ENCODE data around the gene BEND4.

The BEND4 gene

GRCh38 chr4:42144028-42144427 is 8.4 kb downstream of the BEND4 start:
- Histone ChIP-seq H3K27me3 (ENCODE audit: control insufficient read depth, insufficient read depth, low read length) (no peaks in the 10 kb centered on the region), H3K4me3 (ENCODE audit: low read length) (no peak overlapping the region), H3K4me1 (ENCODE audit: control insufficient read depth, insufficient read depth, low read length) (no peaks in the 10 kb centered on the region), H3K9ac (ENCODE audit: low read length) (no peak overlapping the region), H3K36me3 (ENCODE audit: control insufficient read depth, insufficient read depth, low read length) (no peaks in the 10 kb centered on the region), H3K27ac (ENCODE audit: low read depth, low read length) (no peak overlapping the region)

- Histone ChIP-seq H3K27ac (ENCODE audit: low read depth, low read length) (no peak overlapping the region), H3K4me3 (ENCODE audit: low read length) (no peak overlapping the region), H3K36me3 (ENCODE audit: control insufficient read depth, insufficient read depth, low read length) (no peaks in the 10 kb centered on the region), H3K27me3 (ENCODE audit: control insufficient read depth, insufficient read depth, low read length) (no peaks in the 10 kb centered on the region), H3K9ac (ENCODE audit: low read length) (no peak overlapping the region), H3K4me1 (ENCODE audit: control insufficient read depth, insufficient read depth, low read length) (no peaks in the 10 kb centered on the region)
Observed at GRCh38 chr4:42142591-42142990, 9.9 kb downstream of the BEND4 start.

- no peak overlapping the region for H3K9ac ChIP-seq (ENCODE audit: low read length)
- H3K27ac ChIP-seq (ENCODE audit: low read depth, low read length): no peak overlapping the region
- no peak overlapping the region for H3K4me3 ChIP-seq (ENCODE audit: low read length)
- no peaks in the 10 kb centered on the region for H3K36me3 ChIP-seq (ENCODE audit: control insufficient read depth, insufficient read depth, low read length)
- H3K27me3 ChIP-seq (ENCODE audit: control insufficient read depth, insufficient read depth, low read length): no peaks in the 10 kb centered on the region
- H3K4me1 ChIP-seq (ENCODE audit: control insufficient read depth, insufficient read depth, low read length): no peaks in the 10 kb centered on the region
Observed at GRCh38 chr4:42136371-42136770, 16.1 kb downstream of the BEND4 start.

GRCh38 chr4:42133006-42133405 is 19.4 kb downstream of the BEND4 start:
- Histone ChIP-seq H3K27me3 (ENCODE audit: control insufficient read depth, insufficient read depth, low read length) (no peaks in the 10 kb centered on the region), H3K9ac (ENCODE audit: low read length) (no peak overlapping the region), H3K36me3 (ENCODE audit: control insufficient read depth, insufficient read depth, low read length) (no peaks in the 10 kb centered on the region), H3K4me1 (ENCODE audit: control insufficient read depth, insufficient read depth, low read length) (no peaks in the 10 kb centered on the region), H3K27ac (ENCODE audit: low read depth, low read length) (no peak overlapping the region), H3K4me3 (ENCODE audit: low read length) (no peak overlapping the region)

GRCh38 chr4:42132099-42132498 is 20.4 kb downstream of the BEND4 start:
- Histone ChIP-seq H3K4me1 (ENCODE audit: control insufficient read depth, insufficient read depth, low read length) (no peaks in the 10 kb centered on the region), H3K4me3 (ENCODE audit: low read length) (no peak overlapping the region), H3K27me3 (ENCODE audit: control insufficient read depth, insufficient read depth, low read length) (no peaks in the 10 kb centered on the region), H3K36me3 (ENCODE audit: control insufficient read depth, insufficient read depth, low read length) (no peaks in the 10 kb centered on the region), H3K9ac (ENCODE audit: low read length) (no peak overlapping the region), H3K27ac (ENCODE audit: low read depth, low read length) (no peak overlapping the region)

- Histone ChIP-seq H3K4me3 (ENCODE audit: low read length) (no peak overlapping the region), H3K4me1 (ENCODE audit: control insufficient read depth, insufficient read depth, low read length) (no peaks in the 10 kb centered on the region), H3K9ac (ENCODE audit: low read length) (no peak overlapping the region), H3K27me3 (ENCODE audit: control insufficient read depth, insufficient read depth, low read length) (no peaks in the 10 kb centered on the region), H3K27ac (ENCODE audit: low read depth, low read length) (no peak overlapping the region), H3K36me3 (ENCODE audit: control insufficient read depth, insufficient read depth, low read length) (no peaks in the 10 kb centered on the region)
Observed at GRCh38 chr4:42123071-42123644, 29.3 kb downstream of the BEND4 start.

GRCh38 chr4:42122237-42122636 is 30.2 kb downstream of the BEND4 start:
- H3K27ac ChIP-seq (ENCODE audit: low read depth, low read length): no peak overlapping the region
- no peak overlapping the region for H3K4me3 ChIP-seq (ENCODE audit: low read length)
- H3K36me3 ChIP-seq (ENCODE audit: control insufficient read depth, insufficient read depth, low read length): no peaks in the 10 kb centered on the region
- H3K4me1 ChIP-seq (ENCODE audit: control insufficient read depth, insufficient read depth, low read length): no peaks in the 10 kb centered on the region
- no peak overlapping the region for H3K9ac ChIP-seq (ENCODE audit: low read length)
- H3K27me3 ChIP-seq (ENCODE audit: control insufficient read depth, insufficient read depth, low read length): no peaks in the 10 kb centered on the region

GRCh38 chr4:42119886-42120285 is 32.6 kb downstream of the BEND4 start:
- no peak overlapping the region for H3K9ac ChIP-seq (ENCODE audit: low read length)
- no peaks in the 10 kb centered on the region for H3K4me1 ChIP-seq (ENCODE audit: control insufficient read depth, insufficient read depth, low read length)
- no peaks in the 10 kb centered on the region for H3K27me3 ChIP-seq (ENCODE audit: control insufficient read depth, insufficient read depth, low read length)
- H3K4me3 ChIP-seq (ENCODE audit: low read length): no peak overlapping the region
- H3K36me3 ChIP-seq (ENCODE audit: control insufficient read depth, insufficient read depth, low read length): no peaks in the 10 kb centered on the region
- H3K27ac ChIP-seq (ENCODE audit: low read depth, low read length): no peak overlapping the region

GRCh38 chr4:42112846-42113245 is 39.6 kb downstream of the BEND4 start:
- no peak overlapping the region for H3K9ac ChIP-seq (ENCODE audit: low read length)
- H3K4me3 ChIP-seq (ENCODE audit: low read length): no peak overlapping the region
- H3K27me3 ChIP-seq (ENCODE audit: control insufficient read depth, insufficient read depth, low read length): no peaks in the 10 kb centered on the region
- H3K27ac ChIP-seq (ENCODE audit: low read depth, low read length): no peak overlapping the region
- H3K4me1 ChIP-seq (ENCODE audit: control insufficient read depth, insufficient read depth, low read length): no peaks in the 10 kb centered on the region
- H3K36me3 ChIP-seq (ENCODE audit: control insufficient read depth, insufficient read depth, low read length): no peaks in the 10 kb centered on the region

GRCh38 chr4:42104521-42104920 is 47.9 kb downstream of the BEND4 start:
- H3K27me3 ChIP-seq (ENCODE audit: control insufficient read depth, insufficient read depth, low read length): no peaks in the 10 kb centered on the region
- no peak overlapping the region for H3K9ac ChIP-seq (ENCODE audit: low read length)
- H3K27ac ChIP-seq (ENCODE audit: low read depth, low read length): no peak overlapping the region
- H3K36me3 ChIP-seq (ENCODE audit: control insufficient read depth, insufficient read depth, low read length): no peaks in the 10 kb centered on the region
- no peak overlapping the region for H3K4me3 ChIP-seq (ENCODE audit: low read length)
- no peaks in the 10 kb centered on the region for H3K4me1 ChIP-seq (ENCODE audit: control insufficient read depth, insufficient read depth, low read length)

- Histone ChIP-seq H3K27ac (ENCODE audit: low read depth, low read length) (no peak overlapping the region), H3K36me3 (ENCODE audit: control insufficient read depth, insufficient read depth, low read length) (no peaks in the 10 kb centered on the region), H3K27me3 (ENCODE audit: control insufficient read depth, insufficient read depth, low read length) (no peaks in the 10 kb centered on the region), H3K4me1 (ENCODE audit: control insufficient read depth, insufficient read depth, low read length) (no peaks in the 10 kb centered on the region), H3K9ac (ENCODE audit: low read length) (no peak overlapping the region), H3K4me3 (ENCODE audit: low read length) (no peak overlapping the region)
Observed at GRCh38 chr4:42101446-42101975, 50.9 kb downstream of the BEND4 start.

GRCh38 chr4:42088386-42088785 is 64.1 kb downstream of the BEND4 start:
- Histone ChIP-seq H3K4me1 (ENCODE audit: control insufficient read depth, insufficient read depth, low read length) (no peaks in the 10 kb centered on the region), H3K9ac (ENCODE audit: low read length) (no peak overlapping the region), H3K27me3 (ENCODE audit: control insufficient read depth, insufficient read depth, low read length) (no peaks in the 10 kb centered on the region), H3K27ac (ENCODE audit: low read depth, low read length) (no peak overlapping the region), H3K36me3 (ENCODE audit: control insufficient read depth, insufficient read depth, low read length) (peaks cover 2% of the 10 kb centered on the region), H3K4me3 (ENCODE audit: low read length) (no peak overlapping the region)

- H3K4me1 ChIP-seq (ENCODE audit: control insufficient read depth, insufficient read depth, low read length): no peaks in the 10 kb centered on the region
- no peaks in the 10 kb centered on the region for H3K27me3 ChIP-seq (ENCODE audit: control insufficient read depth, insufficient read depth, low read length)
- no peak overlapping the region for H3K9ac ChIP-seq (ENCODE audit: low read length)
- no peak overlapping the region for H3K27ac ChIP-seq (ENCODE audit: low read depth, low read length)
- H3K36me3 ChIP-seq (ENCODE audit: control insufficient read depth, insufficient read depth, low read length): peaks cover 5% of the 10 kb centered on the region
- no peak overlapping the region for H3K4me3 ChIP-seq (ENCODE audit: low read length)
Observed at GRCh38 chr4:42083816-42084215, 68.6 kb downstream of the BEND4 start.

Measured in rectal smooth muscle tissue (tissue), 1 donor.